Activated CD4-positive, alpha-beta T cell treated with anti-CD3 and anti-CD28 coated beads, Interleukin-2, amount 10 ng/mL, durations not matched to agents 7 days and 5 days (primary cell): Measurements from ENCODE around the gene TMEM86B. TPM values are rescaled to one million over a fixed set of nuclear protein-coding genes. Genes with fewer than 3 reads are reported as not detected.
A peak's percentile ranks its signal among the peaks of the same experiment; 100 is the strongest.

Experiments used
- microRNA-seq: library from miRNA; unstranded; fragments of <30 nt; microRNA quantifications from one replicate; pipeline ENCODE4 v1.2.0, GENCODE V29; 2021; ENCODE audit warnings: borderline microRNAs expressed, borderline replicate concordance
- total RNA-seq, 2 experiments: library from RNA; stranded (reverse); gene quantifications; one replicate each; pipeline ENCODE4 v1.2.3, GENCODE V29; 2021

The TMEM86B gene
- total RNA-seq, 2 experiments from 2014 or later = 12.7 to 16.7 TPM

Small RNA genes within 50 kb of the gene (microRNA-seq; reads per million reads assigned to microRNA genes)
- gene MIR6802 (1.9 reads per million), gene MIR6803 (6.1 reads per million, percentile 31 among the genes with 10 or more reads in this experiment), gene MIR6804 (2.1 reads per million, percentile 5 among the genes with 10 or more reads in this experiment)

Other genes starting within 250 kb of the TMEM86B start
- under 1 TPM; 0.19 to 0.52 TPM for gene GP6, start 190.5 kb downstream of the TMEM86B start, total RNA-seq
- 10 to 100 TPM; 15.0 to 15.6 TPM for gene RDH13, start 165.6 kb downstream of the TMEM86B start, total RNA-seq
- gene EPS8L1, start 152.9 kb downstream of the TMEM86B start, total RNA-seq = 1 to 10 TPM; 3.2 to 5.5 TPM
- gene PPP1R12C, start 111.1 kb downstream of the TMEM86B start, total RNA-seq = 100 to 1,000 TPM; 135 to 152 TPM
- gene TNNT1, start 79.6 kb downstream of the TMEM86B start, total RNA-seq = under 1 TPM in 1 of 2 experiments, not detected in 1; 0.32 TPM
- gene TNNI3, start 71.0 kb downstream of the TMEM86B start, total RNA-seq = not detected
- gene DNAAF3, start 62.1 kb downstream of the TMEM86B start, total RNA-seq = not detected
- gene SYT5, start 48.5 kb downstream of the TMEM86B start, total RNA-seq = under 1 TPM in 1 of 2 experiments, not detected in 1; 0.17 TPM
- gene PTPRH, start 19.3 kb downstream of the TMEM86B start, total RNA-seq = not detected
- 100 to 1,000 TPM; 189 to 222 TPM for gene PPP6R1, start 30.3 kb upstream of the TMEM86B start, total RNA-seq
- 10 to 100 TPM; 23.1 to 26.9 TPM for gene HSPBP1, start 51.3 kb upstream of the TMEM86B start, total RNA-seq
- gene BRSK1, start 55.2 kb upstream of the TMEM86B start, total RNA-seq = 1 to 10 TPM; 6.8 TPM
- gene TMEM150B, start 96.6 kb upstream of the TMEM86B start, total RNA-seq = under 1 TPM in 1 of 2 experiments, not detected in 1; 0.79 TPM
- 10 to 100 TPM; 21.7 to 28.3 TPM for gene KMT5C, start 111.1 kb upstream of the TMEM86B start, total RNA-seq
- gene COX6B2, start 126.0 kb upstream of the TMEM86B start, total RNA-seq = not detected
- gene GARIN5B, start 134.5 kb upstream of the TMEM86B start, total RNA-seq = not detected
- gene IL11, start 141.7 kb upstream of the TMEM86B start, total RNA-seq = under 1 TPM; 0.27 TPM
- not detected for gene TMEM190, start 148.1 kb upstream of the TMEM86B start, total RNA-seq
- gene TMEM238, start 155.5 kb upstream of the TMEM86B start, total RNA-seq = 10 to 100 TPM; 20.6 to 29.8 TPM
- gene RPL28, start 157.2 kb upstream of the TMEM86B start, total RNA-seq = 1,000 to 10,000 TPM; 3,109 to 3,457 TPM
- 100 to 1,000 TPM; 238 to 255 TPM for gene UBE2S, start 179.0 kb upstream of the TMEM86B start, total RNA-seq
- not detected for gene SHISA7, start 214.5 kb upstream of the TMEM86B start, total RNA-seq
- gene ISOC2, start 232.9 kb upstream of the TMEM86B start, total RNA-seq = 10 to 100 TPM; 18.9 to 20.7 TPM
- gene C19orf85, start 236.0 kb upstream of the TMEM86B start, total RNA-seq = not detected
- 1 to 10 TPM; 7.3 to 9.7 TPM for gene ZNF628, start 247.9 kb upstream of the TMEM86B start, total RNA-seq